Measurements from ENCODE around the gene MEX3D.

The MEX3D gene

GRCh38 chr19:1568320-1569019, at the start of gene MEX3D:
MEX3D (minus strand) TSS chr19:1568325; CDS start chr19:1568058, 267 bp downstream.
- Histone ChIP-seq H3K36me3 (peaks cover 33% of the 10 kb centered on the region), H3K4me3 (ENCODE audit: low read depth, low read length) (peak within 1 kb of the TSS; percentile 82), H3K9me3 (ENCODE audit: severe bottlenecking) (peaks cover 8% of the 10 kb centered on the region), H3K27me3 (ENCODE audit: insufficient read depth, low read depth, severe bottlenecking) (no peaks in the 10 kb centered on the region), H3K27ac (peak within 1 kb of the TSS; percentile 99)
- DNase-seq = peak; percentile 71
- TF ChIP-seq CTCF (IDR thresholded peaks at IDR 0.05; ENCODE audit: low read depth, low read length) = no peak

- peaks cover 89% of the 10 kb centered on the region for H3K36me3 ChIP-seq
- no peak overlapping the region for H3K27ac ChIP-seq
- no peaks in the 10 kb centered on the region for H3K27me3 ChIP-seq (ENCODE audit: insufficient read depth, low read depth, severe bottlenecking)
- DNase-seq = no peak
- H3K9me3 ChIP-seq (ENCODE audit: severe bottlenecking) = no peaks in the 10 kb centered on the region
- no peak for TF ChIP-seq CTCF (IDR thresholded peaks at IDR 0.05; ENCODE audit: low read depth, low read length)
- H3K4me3 ChIP-seq (ENCODE audit: low read depth, low read length) = no peak overlapping the region
Measured at GRCh38 chr19:1616875-1617274, 48.8 kb upstream of the MEX3D start.

GRCh38 chr19:1616396-1616795, 48.3 kb upstream of the MEX3D start:
- no peak overlapping the region for H3K4me3 ChIP-seq (ENCODE audit: low read depth, low read length)
- no peaks in the 10 kb centered on the region for H3K27me3 ChIP-seq (ENCODE audit: insufficient read depth, low read depth, severe bottlenecking)
- H3K27ac ChIP-seq = no peak overlapping the region
- no peaks in the 10 kb centered on the region for H3K9me3 ChIP-seq (ENCODE audit: severe bottlenecking)
- H3K36me3 ChIP-seq = peaks cover 87% of the 10 kb centered on the region
- no peak for TF ChIP-seq CTCF (IDR thresholded peaks at IDR 0.05; ENCODE audit: low read depth, low read length)
- no peak for DNase-seq

GRCh38 chr19:1615156-1615765, 47.1 kb upstream of the MEX3D start:
- Histone ChIP-seq H3K4me3 (ENCODE audit: low read depth, low read length) (no peak overlapping the region), H3K36me3 (peaks cover 91% of the 10 kb centered on the region), H3K27ac (no peak overlapping the region), H3K27me3 (ENCODE audit: insufficient read depth, low read depth, severe bottlenecking) (no peaks in the 10 kb centered on the region), H3K9me3 (ENCODE audit: severe bottlenecking) (no peaks in the 10 kb centered on the region)
- no peak for DNase-seq
- TF ChIP-seq CTCF (IDR thresholded peaks at IDR 0.05; ENCODE audit: low read depth, low read length) = no peak

GRCh38 chr19:1613808-1614570, 45.9 kb upstream of the MEX3D start:
- no peak overlapping the region for H3K27ac ChIP-seq
- H3K9me3 ChIP-seq (ENCODE audit: severe bottlenecking) = no peaks in the 10 kb centered on the region
- no peak for DNase-seq
- H3K36me3 ChIP-seq = peaks cover 88% of the 10 kb centered on the region
- no peak overlapping the region for H3K4me3 ChIP-seq (ENCODE audit: low read depth, low read length)
- no peaks in the 10 kb centered on the region for H3K27me3 ChIP-seq (ENCODE audit: insufficient read depth, low read depth, severe bottlenecking)
- TF ChIP-seq CTCF (IDR thresholded peaks at IDR 0.05; ENCODE audit: low read depth, low read length) = no peak
